SK-N-SH treated with all-trans-retinoic acid at 6 μM for 48 hours (cell line): ENCODE data around the gene CDH4.

Experiments
- ATAC-seq: fragments of 200-7000 bp; cut with Tn5 transposase; 3 replicates; pipeline ENCODE4 v1.9.1; 2020; ENCODE audit warnings: mild to moderate bottlenecking, moderate library complexity
- BACH2 ChIP-seq: fragments of 250-450 bp; sonication (Bioruptor Pico); IDR thresholded peaks from 2 replicates; pipeline ENCODE4 v1.9.0; 2021; ENCODE audit warnings: mild to moderate bottlenecking, borderline replicate concordance
- CREB5 ChIP-seq: fragments of 250-450 bp; sonication (Bioruptor Pico); IDR thresholded peaks from 2 replicates; pipeline ENCODE4 v1.5.1; 2020; ENCODE audit warnings: low read depth, mild to moderate bottlenecking, moderate library complexity
- CSDC2 ChIP-seq: fragments of 250-450 bp; sonication (Bioruptor Pico); IDR thresholded peaks from 2 replicates; pipeline ENCODE4 v1.5.0; 2020; ENCODE audit warnings: mild to moderate bottlenecking, moderate library complexity
- CSRNP3 ChIP-seq: fragments of 250-450 bp; sonication (Bioruptor Pico); IDR thresholded peaks from 2 replicates; pipeline ENCODE4 v1.5.1; 2021; ENCODE audit warnings: mild to moderate bottlenecking, moderate library complexity
- ESRRG ChIP-seq: fragments of 250-450 bp; sonication (Bioruptor Pico); IDR thresholded peaks from 2 replicates; pipeline ENCODE4 v1.6.1; 2021; ENCODE audit warnings: mild to moderate bottlenecking
- GLIS3 ChIP-seq: fragments of 250-450 bp; sonication (Bioruptor Pico); IDR thresholded peaks from 2 replicates; pipeline ENCODE4 v1.5.0; 2020; ENCODE audit warnings: mild to moderate bottlenecking, moderate library complexity
- ISL1 ChIP-seq: fragments of 250-450 bp; sonication (Bioruptor Pico); IDR thresholded peaks from 2 replicates; pipeline ENCODE4 v2.1.2; 2022; ENCODE audit warnings: mild to moderate bottlenecking, moderate library complexity
- POU6F1 ChIP-seq: fragments of 250-450 bp; sonication (Bioruptor Pico); IDR thresholded peaks from 2 replicates; pipeline ENCODE4 v1.8.0; 2021; ENCODE audit warnings: low read depth, mild to moderate bottlenecking, moderate library complexity, borderline replicate concordance
- PPARA ChIP-seq: fragments of 250-450 bp; sonication (Bioruptor Pico); IDR thresholded peaks from 2 replicates; pipeline ENCODE4 v1.5.0; 2020; ENCODE audit warnings: mild to moderate bottlenecking, borderline replicate concordance
- RARB ChIP-seq: fragments of 250-450 bp; sonication (Bioruptor Pico); IDR thresholded peaks from 2 replicates; pipeline ENCODE4 v1.8.0; 2021; ENCODE audit warnings: mild to moderate bottlenecking, moderate library complexity
- SNAI2 ChIP-seq: fragments of 250-450 bp; sonication (Bioruptor Pico); IDR thresholded peaks from 2 replicates; pipeline ENCODE4 v1.5.0; 2020; ENCODE audit warnings: mild to moderate bottlenecking, moderate library complexity
- TCF4 ChIP-seq: fragments of 250-450 bp; sonication (Bioruptor Pico); IDR thresholded peaks from 2 replicates; pipeline ENCODE4 v1.8.0; 2021; ENCODE audit warnings: mild to moderate bottlenecking, moderate library complexity, borderline replicate concordance
- TOX ChIP-seq: fragments of 250-450 bp; sonication (Bioruptor Pico); IDR thresholded peaks from 2 replicates; pipeline ENCODE4 v1.8.0; 2021; ENCODE audit warnings: mild to moderate bottlenecking, moderate library complexity, borderline replicate concordance
- ZC3H10 ChIP-seq: fragments of 250-450 bp; sonication (Bioruptor Pico); IDR thresholded peaks from 2 replicates; pipeline ENCODE4 v1.5.1; 2021; ENCODE audit warnings: mild to moderate bottlenecking, moderate library complexity
- ZFP3 ChIP-seq: fragments of 250-450 bp; sonication (Bioruptor Pico); IDR thresholded peaks from 2 replicates; pipeline ENCODE4 v1.5.0; 2020; ENCODE audit warnings: mild to moderate bottlenecking, moderate library complexity
- ZFP30 ChIP-seq: fragments of 450-650 bp; formaldehyde crosslinking; IDR thresholded peaks from 2 replicates; pipeline ENCODE4 v1.5.0; 2022; ENCODE audit warnings: mild to moderate bottlenecking, moderate library complexity
- ZNF565 ChIP-seq: fragments of 450-650 bp; formaldehyde crosslinking; conservative IDR thresholded peaks from 2 replicates; pipeline ENCODE4 v1.5.0; 2020; ENCODE audit warnings: low read depth, mild to moderate bottlenecking, moderate library complexity
- ZNF70 ChIP-seq: fragments of 450-650 bp; formaldehyde crosslinking; IDR thresholded peaks from 2 replicates; pipeline ENCODE4 v1.5.0; 2020; ENCODE audit warnings: mild to moderate bottlenecking, moderate library complexity
- ZNF8 ChIP-seq: fragments of 450-650 bp; formaldehyde crosslinking; IDR thresholded peaks from 2 replicates; pipeline ENCODE4 v1.5.0; 2020; ENCODE audit warnings: mild to moderate bottlenecking, moderate library complexity
- TF ChIP-seq, protein P1 (sequence below): fragments of 250-450 bp; sonication (Bioruptor Pico); IDR thresholded peaks from 2 replicates; pipeline ENCODE4 v1.8.0; 2020; ENCODE audit warnings: mild to moderate bottlenecking, moderate library complexity, borderline replicate concordance
- TF ChIP-seq, protein P2 (sequence below): fragments of 250-450 bp; sonication (Bioruptor Pico); IDR thresholded peaks from 2 replicates; pipeline ENCODE4 v1.5.0; 2020; ENCODE audit warnings: mild to moderate bottlenecking, moderate library complexity

CDH4 gene

GRCh38 chr20:61414455-61414991 lies 162.5 kb downstream of the CDH4 start:
- TF ChIP-seq SNAI2 (CRISPR knock-in tag) (no peak), CSDC2 (no peak), ZNF565 (CRISPR knock-in tag) (no peak), ZFP30 (CRISPR knock-in tag) (no peak), ZNF70 (no peak), BACH2 (CRISPR knock-in tag) (no peak), CSRNP3 (no peak), TCF4 (CRISPR knock-in tag) (no peak), PPARA (CRISPR knock-in tag) (no peak), ZFP3 (CRISPR knock-in tag) (no peak), RARB (CRISPR knock-in tag) (no peak), ZC3H10 (CRISPR knock-in tag) (no peak), TOX (CRISPR knock-in tag) (no peak), POU6F1 (CRISPR knock-in tag) (no peak)
- TF ChIP-seq, all 23 proteins: peak for 0
- no peak for ATAC-seq

DNA sequence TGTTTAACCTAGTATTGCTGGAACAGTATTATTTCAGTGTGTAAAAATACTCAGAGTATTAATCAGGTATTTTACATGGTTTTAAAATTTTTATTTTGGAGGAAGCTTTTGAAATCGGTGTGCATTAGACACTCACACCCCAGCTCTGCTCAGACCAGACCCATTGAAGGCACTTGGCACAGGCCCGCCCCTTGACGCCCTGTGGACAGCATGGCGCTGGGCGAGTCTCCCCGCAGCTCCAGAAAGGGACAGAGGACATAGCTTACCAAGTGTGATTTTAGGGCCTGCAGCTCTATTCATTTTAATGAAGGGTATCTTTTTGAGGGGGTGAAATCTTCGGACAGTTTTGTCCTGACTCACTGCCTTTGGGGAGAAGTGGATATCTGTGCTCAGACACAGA lies 164.5 kb downstream of the CDH4 start:
- no peak for ATAC-seq
- TF ChIP-seq PPARA (CRISPR knock-in tag) (no peak), BACH2 (CRISPR knock-in tag) (no peak), ZFP30 (CRISPR knock-in tag) (no peak), ESRRG (CRISPR knock-in tag) (no peak), TOX (CRISPR knock-in tag) (no peak), CSDC2 (no peak), ZFP3 (CRISPR knock-in tag) (no peak), CREB5 (no peak)

DNA sequence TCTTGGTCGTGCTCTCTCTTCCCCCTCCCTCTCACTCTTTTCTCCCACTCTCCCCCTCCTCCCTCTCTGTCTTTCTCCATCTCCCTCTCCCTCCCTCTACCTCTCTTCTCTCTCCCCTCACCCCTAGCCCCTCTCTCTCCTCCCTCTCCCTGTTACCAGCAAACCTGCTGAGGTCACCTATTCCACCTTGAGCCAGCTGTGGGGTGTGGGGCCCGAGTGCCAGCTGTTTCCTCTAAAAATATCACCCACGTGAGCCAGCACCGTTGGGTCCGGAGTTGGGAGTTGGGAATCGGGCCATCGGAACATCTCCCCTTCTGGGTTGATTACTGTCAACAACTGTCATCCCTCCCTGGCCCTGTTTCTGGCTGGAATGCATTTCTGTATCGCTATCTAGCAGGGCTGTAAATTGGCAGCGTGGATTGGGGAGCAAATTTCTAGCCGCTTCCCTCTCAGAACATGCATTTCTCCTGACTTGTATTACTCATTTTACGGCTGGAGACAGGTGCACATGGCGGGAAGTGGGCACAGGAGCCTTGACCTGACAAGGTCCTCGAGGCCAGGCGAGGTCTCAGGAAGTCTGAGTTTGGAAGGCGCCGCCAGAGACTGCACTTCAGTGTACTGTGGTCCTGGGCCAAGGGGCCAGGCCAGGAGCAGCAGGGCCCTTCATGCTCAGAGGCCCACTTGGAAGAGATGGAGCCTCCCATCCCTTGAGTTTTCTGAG lies 165.3 kb downstream of the CDH4 start:
- TF ChIP-seq BACH2 (CRISPR knock-in tag) (no peak), ESRRG (CRISPR knock-in tag) (no peak), ZC3H10 (CRISPR knock-in tag) (no peak), ZFP30 (CRISPR knock-in tag) (no peak), ZNF565 (CRISPR knock-in tag) (no peak), CSDC2 (no peak), SNAI2 (CRISPR knock-in tag) (no peak), ZNF8 (CRISPR knock-in tag) (no peak)
- ATAC-seq: no peak

- TF ChIP-seq, protein P1, sequence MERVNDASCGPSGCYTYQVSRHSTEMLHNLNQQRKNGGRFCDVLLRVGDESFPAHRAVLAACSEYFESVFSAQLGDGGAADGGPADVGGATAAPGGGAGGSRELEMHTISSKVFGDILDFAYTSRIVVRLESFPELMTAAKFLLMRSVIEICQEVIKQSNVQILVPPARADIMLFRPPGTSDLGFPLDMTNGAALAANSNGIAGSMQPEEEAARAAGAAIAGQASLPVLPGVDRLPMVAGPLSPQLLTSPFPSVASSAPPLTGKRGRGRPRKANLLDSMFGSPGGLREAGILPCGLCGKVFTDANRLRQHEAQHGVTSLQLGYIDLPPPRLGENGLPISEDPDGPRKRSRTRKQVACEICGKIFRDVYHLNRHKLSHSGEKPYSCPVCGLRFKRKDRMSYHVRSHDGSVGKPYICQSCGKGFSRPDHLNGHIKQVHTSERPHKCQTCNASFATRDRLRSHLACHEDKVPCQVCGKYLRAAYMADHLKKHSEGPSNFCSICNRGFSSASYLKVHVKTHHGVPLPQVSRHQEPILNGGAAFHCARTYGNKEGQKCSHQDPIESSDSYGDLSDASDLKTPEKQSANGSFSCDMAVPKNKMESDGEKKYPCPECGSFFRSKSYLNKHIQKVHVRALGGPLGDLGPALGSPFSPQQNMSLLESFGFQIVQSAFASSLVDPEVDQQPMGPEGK: no peak
- TF ChIP-seq CSDC2 (no peak), ZFP3 (CRISPR knock-in tag) (no peak), CSRNP3 (no peak), TOX (CRISPR knock-in tag) (no peak), ZFP30 (CRISPR knock-in tag) (no peak), GLIS3 (CRISPR knock-in tag) (no peak), TCF4 (CRISPR knock-in tag) (no peak), CREB5 (no peak), PPARA (CRISPR knock-in tag) (no peak), RARB (CRISPR knock-in tag) (no peak), SNAI2 (CRISPR knock-in tag) (no peak), ISL1 (no peak)
- TF ChIP-seq, protein P2, sequence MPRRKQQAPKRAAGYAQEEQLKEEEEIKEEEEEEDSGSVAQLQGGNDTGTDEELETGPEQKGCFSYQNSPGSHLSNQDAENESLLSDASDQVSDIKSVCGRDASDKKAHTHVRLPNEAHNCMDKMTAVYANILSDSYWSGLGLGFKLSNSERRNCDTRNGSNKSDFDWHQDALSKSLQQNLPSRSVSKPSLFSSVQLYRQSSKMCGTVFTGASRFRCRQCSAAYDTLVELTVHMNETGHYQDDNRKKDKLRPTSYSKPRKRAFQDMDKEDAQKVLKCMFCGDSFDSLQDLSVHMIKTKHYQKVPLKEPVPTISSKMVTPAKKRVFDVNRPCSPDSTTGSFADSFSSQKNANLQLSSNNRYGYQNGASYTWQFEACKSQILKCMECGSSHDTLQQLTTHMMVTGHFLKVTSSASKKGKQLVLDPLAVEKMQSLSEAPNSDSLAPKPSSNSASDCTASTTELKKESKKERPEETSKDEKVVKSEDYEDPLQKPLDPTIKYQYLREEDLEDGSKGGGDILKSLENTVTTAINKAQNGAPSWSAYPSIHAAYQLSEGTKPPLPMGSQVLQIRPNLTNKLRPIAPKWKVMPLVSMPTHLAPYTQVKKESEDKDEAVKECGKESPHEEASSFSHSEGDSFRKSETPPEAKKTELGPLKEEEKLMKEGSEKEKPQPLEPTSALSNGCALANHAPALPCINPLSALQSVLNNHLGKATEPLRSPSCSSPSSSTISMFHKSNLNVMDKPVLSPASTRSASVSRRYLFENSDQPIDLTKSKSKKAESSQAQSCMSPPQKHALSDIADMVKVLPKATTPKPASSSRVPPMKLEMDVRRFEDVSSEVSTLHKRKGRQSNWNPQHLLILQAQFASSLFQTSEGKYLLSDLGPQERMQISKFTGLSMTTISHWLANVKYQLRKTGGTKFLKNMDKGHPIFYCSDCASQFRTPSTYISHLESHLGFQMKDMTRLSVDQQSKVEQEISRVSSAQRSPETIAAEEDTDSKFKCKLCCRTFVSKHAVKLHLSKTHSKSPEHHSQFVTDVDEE (CRISPR knock-in tag): no peak
- no peak for ATAC-seq
Observed at GRCh38 chr20:61419010-61419409, 166.9 kb downstream of the CDH4 start.
